G401.6 (cell line): ENCODE measurements around the gene DHX35.
"Not testable (repeated sequence)": the region's sequence is repeated elsewhere in the genome, so short reads cannot be mapped to it uniquely, and the experiment has no call there.

ENCODE experiments used
- FAIRE-seq: peaks from 2 replicates; lab custom pipeline; 2012; peaks lifted over from hg19 to GRCh38; lab: Jason Lieb, UNC

The DHX35 gene

GRCh38 chr20:38941726-38942389, 20.3 kb upstream of the DHX35 start:
- no peak for FAIRE-seq

GRCh38 chr20:38945012-38945411, 17.1 kb upstream of the DHX35 start:
- FAIRE-seq = no peak

- no peak for FAIRE-seq
These were observed 15.3 kb upstream of the DHX35 start for GRCh38 chr20:38946836-38947235.

- no peak for FAIRE-seq
These were observed 14.2 kb upstream of the DHX35 start for GRCh38 chr20:38947931-38948362.

GRCh38 chr20:38950254-38950653, 11.9 kb upstream of the DHX35 start:
- no peak for FAIRE-seq

- no peak for FAIRE-seq
These were observed 10.5 kb upstream of the DHX35 start for GRCh38 chr20:38951611-38952010.

GRCh38 chr20:38952153-38952552, 10.0 kb upstream of the DHX35 start:
- no peak for FAIRE-seq

GRCh38 chr20:38953630-38954340, 8.4 kb upstream of the DHX35 start:
- FAIRE-seq = no peak

- no peak for FAIRE-seq
These were observed 4.8 kb upstream of the DHX35 start for GRCh38 chr20:38957235-38957876.

GRCh38 chr20:38957915-38958485, 4.1 kb upstream of the DHX35 start:
- FAIRE-seq = no peak

GRCh38 chr20:38960187-38960687, 1.9 kb upstream of the DHX35 start:
- not testable (repeated sequence) for FAIRE-seq

- no peak for FAIRE-seq
These were observed 557 bp upstream of the DHX35 start for GRCh38 chr20:38961530-38962043.

GRCh38 chr20:38962928-38963401, 821 bp downstream of the DHX35 start:
- no peak for FAIRE-seq

GRCh38 chr20:38963745-38964144, 1.6 kb downstream of the DHX35 start:
- no peak for FAIRE-seq

- no peak for FAIRE-seq
These were observed 3.1 kb downstream of the DHX35 start for GRCh38 chr20:38965264-38965663.

- FAIRE-seq = no peak
These were observed 5.9 kb downstream of the DHX35 start for GRCh38 chr20:38968090-38968489.

GRCh38 chr20:38969708-38970107, 7.6 kb downstream of the DHX35 start:
- no peak for FAIRE-seq

GRCh38 chr20:38970302-38970701, 8.2 kb downstream of the DHX35 start:
- FAIRE-seq = no peak

- no peak for FAIRE-seq
These were observed 11.0 kb downstream of the DHX35 start for GRCh38 chr20:38973107-38973506.

- no peak for FAIRE-seq
These were observed 11.5 kb downstream of the DHX35 start for GRCh38 chr20:38973645-38974044.

GRCh38 chr20:38975539-38976120, 13.5 kb downstream of the DHX35 start:
- FAIRE-seq = no peak

GRCh38 chr20:38979434-38979833, 17.3 kb downstream of the DHX35 start:
- FAIRE-seq = no peak
